ENCODE data around the gene MMS19. TPM values are rescaled to one million over a fixed set of nuclear protein-coding genes. Genes with fewer than 3 reads are reported as not detected.
"Not testable (repeated sequence)": the region's sequence is repeated elsewhere in the genome, so short reads cannot be mapped to it uniquely, and the experiment has no call there.

Gene MMS19
- total RNA-seq, 8 experiments from 2014 or later, result 42.8 to 77.5 (median 56.4) TPM

GRCh38 chr10:97483921-97484320 is 14.3 kb downstream of the MMS19 start:
- WGBS, 10 experiments, result 80 to 100% (median 100%) methylated on average over 1 of the region's 1 CpG; no CpG with 5 or more reads in 5 of the 10 experiments
- H3K4me3 ChIP-seq, result no peak overlapping the region
- ATAC-seq (replicated peaks in 6 of 8), result no peak
- in situ Hi-C loops (cut with MboI; ENCODE audit: low pct_unique_long_range_greater_than_20kb in 2 of 9, low sequenced_read_pairs in 9 of 9, unreplicated experiment in 9 of 9), result no loop called here
- H3K27ac ChIP-seq, result no peak overlapping the region
- H3K4me1 ChIP-seq (replicated peaks in 1 of 2), result peaks cover 4 to 7% of the 10 kb centered on the region in 2 donors

- ATAC-seq (replicated peaks in 6 of 8), result peak in 1 of 8 experiments; percentile 39
- peaks cover 4 to 7% of the 10 kb centered on the region in 2 donors for H3K4me1 ChIP-seq (replicated peaks in 1 of 2)
- 45 to 95% (median 81%) methylated on average over 1 to 3 of the region's 3 CpGs; no CpG with 5 or more reads in 2 of the 10 experiments for WGBS, 10 experiments
- in situ Hi-C loops (cut with MboI; ENCODE audit: low pct_unique_long_range_greater_than_20kb in 2 of 9, low sequenced_read_pairs in 9 of 9, unreplicated experiment in 9 of 9), result no loop called here
- H3K4me3 ChIP-seq, result no peak overlapping the region
- H3K27ac ChIP-seq, result no peak overlapping the region
These were observed 14.7 kb downstream of the MMS19 start for GRCh38 chr10:97483506-97483905.

- ATAC-seq (replicated peaks in 6 of 8), result no peak
- 83 to 100% (median 100%) methylated on average over 1 of the region's 1 CpG; no CpG with 5 or more reads in 3 of the 10 experiments for WGBS, 10 experiments
- H3K4me3 ChIP-seq, result no peak overlapping the region
These were observed 15.8 kb downstream of the MMS19 start for GRCh38 chr10:97482381-97482780.

GRCh38 chr10:97481071-97481470 is 17.2 kb downstream of the MMS19 start:
- H3K4me3 ChIP-seq, result no peak overlapping the region
- peaks cover 4 to 7% of the 10 kb centered on the region in 2 donors for H3K4me1 ChIP-seq (replicated peaks in 1 of 2)
- H3K27ac ChIP-seq, result no peak overlapping the region
- WGBS, 10 experiments, result 82 to 100% (median 96%) methylated on average over 1 to 4 of the region's 4 CpGs; no CpG with 5 or more reads in 1 of the 10 experiments
- in situ Hi-C loops (cut with MboI; ENCODE audit: low pct_unique_long_range_greater_than_20kb in 2 of 9, low sequenced_read_pairs in 9 of 9, unreplicated experiment in 9 of 9), result no loop called here
- ATAC-seq (replicated peaks in 6 of 8), result peak in 1 of 8 experiments; percentile 18

More at GRCh38 chr10:97482381-97482780, 15.8 kb downstream of the MMS19 start:
- in situ Hi-C loops (cut with MboI; ENCODE audit: low pct_unique_long_range_greater_than_20kb in 2 of 9, low sequenced_read_pairs in 9 of 9, unreplicated experiment in 9 of 9), result no loop called here
- Histone ChIP-seq H3K27ac (no peak overlapping the region), H3K4me1 (replicated peaks in 1 of 2) (peaks cover 4 to 7% of the 10 kb centered on the region in 2 donors)

GRCh38 chr10:97479939-97480338 is 18.3 kb downstream of the MMS19 start:
- WGBS, 10 experiments, result 0 to 85% (median 22%) methylated on average over 1 to 6 of the region's 9 CpGs; no CpG with 5 or more reads in 1 of the 10 experiments
- Histone ChIP-seq H3K4me3 (no peak overlapping the region), H3K4me1 (replicated peaks in 1 of 2) (peaks cover 4 to 7% of the 10 kb centered on the region in 2 donors), H3K27ac (no peak overlapping the region)
- peak in 6 of 8 experiments; percentile 15 to 97 (median 90) for ATAC-seq (replicated peaks in 6 of 8)
- in situ Hi-C loops (cut with MboI; ENCODE audit: low pct_unique_long_range_greater_than_20kb in 2 of 9, low sequenced_read_pairs in 9 of 9, unreplicated experiment in 9 of 9), result no loop called here

GRCh38 chr10:97479410-97479809 is 18.8 kb downstream of the MMS19 start:
- peak in 1 of 8 experiments; percentile 5 for ATAC-seq (replicated peaks in 6 of 8)
- H3K4me1 ChIP-seq (replicated peaks in 1 of 2); H3K27ac ChIP-seq; in situ Hi-C loops (cut with MboI; ENCODE audit: low pct_unique_long_range_greater_than_20kb in 2 of 9, low sequenced_read_pairs in 9 of 9, unreplicated experiment in 9 of 9); H3K4me3 ChIP-seq: not testable (repeated sequence)
- WGBS, 10 experiments, result 80 to 100% (median 96%) methylated on average over 1 to 4 of the region's 4 CpGs; no CpG with 5 or more reads in 1 of the 10 experiments

- Histone ChIP-seq H3K4me3 (no peak overlapping the region), H3K4me1 (replicated peaks in 1 of 2) (peaks cover 4 to 7% of the 10 kb centered on the region in 2 donors), H3K27ac (no peak overlapping the region)
- WGBS, 10 experiments, result 42 to 100% (median 82%) methylated on average over 1 to 2 of the region's 2 CpGs; no CpG with 5 or more reads in 2 of the 10 experiments
- in situ Hi-C loops (cut with MboI; ENCODE audit: low pct_unique_long_range_greater_than_20kb in 2 of 9, low sequenced_read_pairs in 9 of 9, unreplicated experiment in 9 of 9), result no loop called here
- ATAC-seq (replicated peaks in 6 of 8), result peak in 3 of 8 experiments; percentile 53 to 73 (median 59)
These were observed 22.2 kb downstream of the MMS19 start for GRCh38 chr10:97475936-97476594.

GRCh38 chr10:97474918-97475317 is 23.3 kb downstream of the MMS19 start:
- Histone ChIP-seq H3K27ac (no peak overlapping the region), H3K4me1 (replicated peaks in 1 of 2) (no peaks in the 10 kb centered on the region), H3K4me3 (no peak overlapping the region)
- 58 to 100% (median 92%) methylated on average over 2 to 4 of the region's 4 CpGs for WGBS, 10 experiments
- in situ Hi-C loops (cut with MboI; ENCODE audit: low pct_unique_long_range_greater_than_20kb in 2 of 9, low sequenced_read_pairs in 9 of 9, unreplicated experiment in 9 of 9), result loop anchor here in 1 of 9 experiments (25.0 kb wide), 1 partner anchor 87 kb away; the partner anchor contains the start of gene ANKRD2
- ATAC-seq (replicated peaks in 6 of 8), result no peak

GRCh38 chr10:97468781-97469180 is 29.4 kb downstream of the MMS19 start:
- H3K4me3 ChIP-seq; H3K4me1 ChIP-seq (replicated peaks in 1 of 2); ATAC-seq (replicated peaks in 6 of 8); H3K27ac ChIP-seq: not testable (repeated sequence)
- in situ Hi-C loops (cut with MboI; ENCODE audit: low pct_unique_long_range_greater_than_20kb in 2 of 9, low sequenced_read_pairs in 9 of 9, unreplicated experiment in 9 of 9), result loop anchor here in 1 of 9 experiments (25.0 kb wide), 1 partner anchor 94 kb away; the partner anchor contains the start of gene ANKRD2
- WGBS, 10 experiments, result 98 to 100% (median 100%) methylated on average over 1 to 5 of the region's 12 CpGs; no CpG with 5 or more reads in 6 of the 10 experiments

GRCh38 chr10:97468162-97468561 is 30.1 kb downstream of the MMS19 start:
- ATAC-seq (replicated peaks in 6 of 8), result no peak
- Histone ChIP-seq H3K27ac (no peak overlapping the region), H3K4me3 (no peak overlapping the region), H3K4me1 (replicated peaks in 1 of 2) (no peaks in the 10 kb centered on the region)
- 88 to 100% (median 100%) methylated on average over 1 to 3 of the region's 3 CpGs; no CpG with 5 or more reads in 2 of the 10 experiments for WGBS, 10 experiments
- in situ Hi-C loops (cut with MboI; ENCODE audit: low pct_unique_long_range_greater_than_20kb in 2 of 9, low sequenced_read_pairs in 9 of 9, unreplicated experiment in 9 of 9), result loop anchor here in 1 of 9 experiments (25.0 kb wide), 1 partner anchor 94 kb away; the partner anchor contains the start of gene ANKRD2

GRCh38 chr10:97466755-97467154 is 31.5 kb downstream of the MMS19 start:
- no peak overlapping the region for H3K27ac ChIP-seq

GRCh38 chr10:97465982-97466381 is 32.2 kb downstream of the MMS19 start:
- ATAC-seq (replicated peaks in 6 of 8), result peak in 1 of 8 experiments; percentile 5
- in situ Hi-C loops (cut with MboI; ENCODE audit: low pct_unique_long_range_greater_than_20kb in 2 of 9, low sequenced_read_pairs in 9 of 9, unreplicated experiment in 9 of 9), result loop anchor here in 1 of 9 experiments (25.0 kb wide), 1 partner anchor 96 kb away; the partner anchor contains the start of gene ANKRD2
- H3K4me3 ChIP-seq, result no peak overlapping the region
- WGBS, 10 experiments, result 95 to 100% (median 98%) methylated on average over 1 to 7 of the region's 7 CpGs; no CpG with 5 or more reads in 4 of the 10 experiments
- no peak overlapping the region for H3K27ac ChIP-seq
- no peaks in the 10 kb centered on the region for H3K4me1 ChIP-seq (replicated peaks in 1 of 2)

More at GRCh38 chr10:97466755-97467154, 31.5 kb downstream of the MMS19 start:
- H3K4me3 ChIP-seq, result no peak overlapping the region
- H3K4me1 ChIP-seq (replicated peaks in 1 of 2), result no peaks in the 10 kb centered on the region
- ATAC-seq (replicated peaks in 6 of 8), result no peak
- in situ Hi-C loops (cut with MboI; ENCODE audit: low pct_unique_long_range_greater_than_20kb in 2 of 9, low sequenced_read_pairs in 9 of 9, unreplicated experiment in 9 of 9), result loop anchor here in 1 of 9 experiments (25.0 kb wide), 1 partner anchor 96 kb away; the partner anchor contains the start of gene ANKRD2
- 40 to 100% (median 94%) methylated on average over 1 to 3 of the region's 4 CpGs; no CpG with 5 or more reads in 2 of the 10 experiments for WGBS, 10 experiments

- H3K4me1 ChIP-seq (replicated peaks in 1 of 2), result no peaks in the 10 kb centered on the region
- H3K27ac ChIP-seq, result no peak overlapping the region
- 67 to 100% (median 78%) methylated on average over 1 of the region's 1 CpG; no CpG with 5 or more reads in 7 of the 10 experiments for WGBS, 10 experiments
- in situ Hi-C loops (cut with MboI; ENCODE audit: low pct_unique_long_range_greater_than_20kb in 2 of 9, low sequenced_read_pairs in 9 of 9, unreplicated experiment in 9 of 9), result loop anchor here in 1 of 9 experiments (25.0 kb wide), 1 partner anchor 98 kb away; the partner anchor contains the start of gene ANKRD2
- H3K4me3 ChIP-seq, result no peak overlapping the region
- no peak for ATAC-seq (replicated peaks in 6 of 8)
These were observed 34.0 kb downstream of the MMS19 start for GRCh38 chr10:97464226-97464625.

All from motor neuron (in vitro differentiated cells).